NT2/D1 (cell line): ENCODE measurements around the gene FTO.

Source experiments
- YY1 ChIP-seq: IDR thresholded peaks from 2 replicates; pipeline ENCODE4 v1.6.1; 2011; ENCODE audit not compliant: insufficient read length, insufficient read depth
- ZNF274 ChIP-seq: IDR thresholded peaks from 2 replicates; pipeline ENCODE4 v1.6.1; 2011; ENCODE audit warnings: mild to moderate bottlenecking, low read depth, low read length

GRCh38 chr16:53948734-53949430 lies 244.9 kb downstream of the FTO start:
- no peak for TF ChIP-seq ZNF274
- no peak for TF ChIP-seq YY1
